ENCODE results near the gene COLQ. TPM values are rescaled to one million over a fixed set of nuclear protein-coding genes. Genes with fewer than 3 reads are reported as not detected.

COLQ gene
- total RNA-seq, 2 donors from 2014 or later = 1.8 to 5.3 TPM

GRCh38 chr3:15512166-15512565, 9.3 kb downstream of the COLQ start:
- Histone ChIP-seq H3K27me3 (no peaks in the 10 kb centered on the region), H3K9me3 (no peaks in the 10 kb centered on the region), H3K36me3 (replicated peaks in 1 of 2; ENCODE audit: insufficient read depth in 1 of 2, low read depth in 2 of 2) (no peaks in the 10 kb centered on the region), H3K4me1 (peaks cover 5% of the 10 kb centered on the region), H3K4me3 (no peak overlapping the region), H3K27ac (no peak overlapping the region)
- ATAC-seq = peak; percentile 87
- TF ChIP-seq POLR2A (IDR thresholded peaks at IDR 0.05) (no peak), CTCF (IDR thresholded peaks at IDR 0.05) (no peak)
- 17 to 23% methylated on average over 10 of the region's 10 CpGs for WGBS, 2 donors
- peak; percentile 48 to 71 (median 63) for DNase-seq
- intact Hi-C loops (cut with DNase I) = no loop called here

- WGBS, 2 donors = 91 to 96% methylated on average over 3 of the region's 3 CpGs
- Histone ChIP-seq H3K27me3 (no peaks in the 10 kb centered on the region), H3K9me3 (no peaks in the 10 kb centered on the region), H3K36me3 (replicated peaks in 1 of 2; ENCODE audit: insufficient read depth in 1 of 2, low read depth in 2 of 2) (no peaks in the 10 kb centered on the region), H3K4me3 (no peak overlapping the region), H3K27ac (no peak overlapping the region), H3K4me1 (peaks cover 5% of the 10 kb centered on the region)
- TF ChIP-seq CTCF (IDR thresholded peaks at IDR 0.05) (no peak), POLR2A (IDR thresholded peaks at IDR 0.05) (no peak)
- no peak for DNase-seq
- intact Hi-C loops (cut with DNase I) = no loop called here
- no peak for ATAC-seq
Measured at GRCh38 chr3:15511156-15511555, 10.3 kb downstream of the COLQ start.

GRCh38 chr3:15510493-15510892, 11.0 kb downstream of the COLQ start:
- no peaks in the 10 kb centered on the region for H3K9me3 ChIP-seq
- DNase-seq = no peak
- H3K27me3 ChIP-seq = no peaks in the 10 kb centered on the region
- ATAC-seq = no peak
- no peak overlapping the region for H3K27ac ChIP-seq
- H3K36me3 ChIP-seq (replicated peaks in 1 of 2; ENCODE audit: insufficient read depth in 1 of 2, low read depth in 2 of 2) = no peaks in the 10 kb centered on the region
- WGBS, 2 donors = 95 to 97% methylated on average over 2 to 3 of the region's 3 CpGs
- TF ChIP-seq CTCF (IDR thresholded peaks at IDR 0.05) (no peak), POLR2A (IDR thresholded peaks at IDR 0.05) (no peak)
- no peak overlapping the region for H3K4me3 ChIP-seq
- peaks cover 5% of the 10 kb centered on the region for H3K4me1 ChIP-seq
- intact Hi-C loops (cut with DNase I) = no loop called here

- no peak overlapping the region for H3K4me3 ChIP-seq
- H3K9me3 ChIP-seq = no peaks in the 10 kb centered on the region
- no peak for TF ChIP-seq POLR2A (IDR thresholded peaks at IDR 0.05)
- TF ChIP-seq CTCF (IDR thresholded peaks at IDR 0.05) = no peak
- no peak for DNase-seq
- no peak for ATAC-seq
- 98% methylated on average over 3 of the region's 3 CpGs for WGBS, 2 donors
- no peaks in the 10 kb centered on the region for H3K4me1 ChIP-seq
- intact Hi-C loops (cut with DNase I) = no loop called here
- H3K36me3 ChIP-seq (replicated peaks in 1 of 2; ENCODE audit: insufficient read depth in 1 of 2, low read depth in 2 of 2) = no peaks in the 10 kb centered on the region
- no peak overlapping the region for H3K27ac ChIP-seq
- H3K27me3 ChIP-seq = no peaks in the 10 kb centered on the region
Measured at GRCh38 chr3:15506571-15506970, 14.9 kb downstream of the COLQ start.

GRCh38 chr3:15505479-15506165, 15.9 kb downstream of the COLQ start:
- WGBS, 2 donors = 87 to 89% methylated on average over 7 of the region's 7 CpGs
- H3K9me3 ChIP-seq = no peaks in the 10 kb centered on the region
- H3K36me3 ChIP-seq (replicated peaks in 1 of 2; ENCODE audit: insufficient read depth in 1 of 2, low read depth in 2 of 2) = no peaks in the 10 kb centered on the region
- intact Hi-C loops (cut with DNase I) = no loop called here
- DNase-seq (no peak), ATAC-seq (no peak)
- H3K4me3 ChIP-seq = no peak overlapping the region
- no peaks in the 10 kb centered on the region for H3K4me1 ChIP-seq
- H3K27me3 ChIP-seq = no peaks in the 10 kb centered on the region
- no peak for TF ChIP-seq CTCF (IDR thresholded peaks at IDR 0.05)
- no peak for TF ChIP-seq POLR2A (IDR thresholded peaks at IDR 0.05)
- H3K27ac ChIP-seq = no peak overlapping the region

All from body of pancreas (tissue), 4 donors.